Fibroblast of the aortic adventitia (primary cell): ENCODE measurements around the gene DENND1B. TPM values are rescaled to one million over a fixed set of nuclear protein-coding genes. Genes with fewer than 3 reads are reported as not detected.

Source experiments
- DNase-seq: peaks from one replicate; pipeline ENCODE4 v3.0.0-alpha.2; 2010; ENCODE audit warnings: low read depth
- H3K4me3 ChIP-seq: 2 replicates; pipeline ENCODE4 v1.5.1; 2011; ENCODE audit warnings: low read depth, mild to moderate bottlenecking, control low read depth, low read length, moderate library complexity
- CTCF ChIP-seq: IDR thresholded peaks from 2 replicates; pipeline ENCODE4 v1.5.1; 2011; ENCODE audit warnings: mild to moderate bottlenecking, low read length, control low read depth, inconsistent platforms; ENCODE audit not compliant: insufficient read depth
- total RNA-seq: library from RNA; depleted of rRNA; stranded (reverse); fragments of >200 nt; gene quantifications from 2 replicates; pipeline ENCODE4 v1.2.3, GENCODE V29; 2012; ENCODE audit warnings: low replicate concordance

DENND1B gene
- total RNA-seq, 1 donor: 19.5 TPM

DNA sequence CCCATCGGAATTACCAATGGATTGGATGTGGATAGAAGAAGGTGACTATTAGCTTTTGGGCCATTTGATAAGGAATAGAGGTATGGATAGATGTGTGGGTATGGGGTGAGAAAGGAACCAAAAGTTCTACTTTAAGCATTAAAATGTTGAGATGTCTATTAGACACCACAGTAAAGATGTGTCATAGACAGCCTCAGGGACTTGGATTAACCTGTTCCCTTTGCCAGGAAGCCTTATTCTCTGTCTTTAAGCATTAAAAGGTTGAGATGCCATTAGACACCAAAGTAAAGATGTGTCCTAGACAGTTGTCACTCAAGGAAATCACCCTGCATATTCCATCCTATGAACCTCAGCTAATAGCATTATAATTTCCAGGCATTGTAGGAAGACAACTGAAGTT, 11.0 kb upstream of the DENND1B start:
- no peak for DNase-seq
- no peak overlapping the region for H3K4me3 ChIP-seq
- no peak for TF ChIP-seq CTCF

- H3K4me3 ChIP-seq: no peak overlapping the region
- no peak for TF ChIP-seq CTCF
- peak; percentile 38 for DNase-seq
These were observed 8.2 kb upstream of the DENND1B start for GRCh38 chr1:197783510-197783948.

DNA sequence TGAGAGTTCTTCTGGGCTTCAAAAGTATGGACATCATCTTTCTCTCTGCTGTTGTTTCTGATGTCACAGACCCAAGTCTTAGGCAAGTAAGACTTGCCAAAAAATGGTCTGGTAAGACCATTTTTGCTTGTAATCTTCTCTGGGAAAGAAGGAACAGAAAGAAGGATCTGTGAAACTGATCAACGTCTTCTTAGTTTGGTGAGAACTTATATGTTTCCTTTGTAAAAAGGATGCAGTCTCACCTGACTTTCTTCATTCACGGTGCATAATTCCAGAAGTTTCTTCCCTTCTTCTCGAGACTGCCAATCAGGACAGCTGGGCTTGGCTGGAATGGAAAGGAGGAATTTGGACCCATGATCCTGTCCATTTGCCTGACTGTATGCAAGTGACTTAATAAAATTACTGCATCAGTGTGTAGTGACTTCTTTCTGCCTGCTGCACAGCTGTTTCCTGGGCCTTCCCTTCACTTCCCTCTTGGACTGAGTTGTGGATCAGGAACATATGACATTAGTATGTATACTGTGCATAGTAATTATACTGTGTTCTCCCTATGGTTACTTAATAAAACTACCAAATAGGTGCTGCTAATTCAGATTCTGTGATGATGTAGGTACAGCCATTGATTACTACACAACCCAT, 7.6 kb upstream of the DENND1B start:
- no peak overlapping the region for H3K4me3 ChIP-seq
- no peak for DNase-seq
- no peak for TF ChIP-seq CTCF

DNA sequence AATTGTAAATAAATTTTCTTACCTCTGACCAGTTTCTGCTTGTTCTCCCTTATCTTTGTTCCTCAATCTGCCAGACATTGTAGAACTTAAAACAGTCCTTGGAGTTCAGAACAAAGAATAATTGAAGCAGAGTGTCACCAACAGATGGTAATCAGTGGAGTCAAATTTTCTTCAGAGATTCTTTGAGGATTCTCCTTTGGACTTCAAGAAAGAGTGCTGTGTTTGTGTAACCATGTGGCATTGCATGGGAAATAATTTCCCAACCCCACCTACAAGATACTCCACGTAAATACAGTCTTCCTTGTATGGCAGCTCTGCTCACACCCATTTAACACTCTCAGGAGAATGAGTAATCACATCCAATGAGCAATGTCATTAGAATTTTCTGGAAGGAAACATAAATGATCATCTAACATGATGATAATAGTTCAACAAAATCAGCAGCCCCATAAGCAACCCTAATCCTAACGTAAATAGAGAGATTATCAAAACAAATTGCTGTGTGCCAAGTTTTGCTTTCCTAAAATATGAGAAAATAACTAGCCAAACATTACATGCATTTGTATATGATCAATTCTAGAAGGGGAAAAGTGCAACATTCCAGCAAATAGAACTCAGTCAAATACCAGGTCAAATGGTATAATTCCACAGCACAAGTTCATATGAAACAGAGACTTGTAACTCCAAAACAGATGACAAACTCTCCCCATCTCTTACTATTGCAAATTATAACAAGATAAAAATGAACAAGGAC, 6.9 kb upstream of the DENND1B start:
- peak; percentile 9 for DNase-seq
- TF ChIP-seq CTCF: no peak
- H3K4me3 ChIP-seq: no peak overlapping the region

DNA sequence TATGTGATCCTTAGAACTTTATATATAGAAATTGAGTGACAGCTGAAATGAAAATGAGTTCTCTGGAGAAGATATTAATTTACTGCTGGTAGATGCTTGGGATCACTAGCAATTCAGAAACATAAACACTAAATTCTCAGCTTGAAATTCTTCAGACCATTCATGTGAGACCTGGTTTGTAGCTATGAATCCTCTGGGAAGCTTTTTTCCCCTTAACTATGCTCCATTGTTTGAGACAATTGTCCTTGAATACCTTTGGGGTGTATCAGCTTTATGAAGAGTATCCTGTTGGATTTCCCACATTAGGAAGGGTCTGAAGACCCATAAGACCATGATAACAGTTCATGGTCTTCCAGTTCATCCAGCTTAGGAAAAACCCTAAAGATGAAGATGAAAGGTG, 4.6 kb upstream of the DENND1B start:
- no peak for DNase-seq
- no peak overlapping the region for H3K4me3 ChIP-seq
- TF ChIP-seq CTCF: no peak

GRCh38 chr1:197778366-197778945, 3.2 kb upstream of the DENND1B start:
- H3K4me3 ChIP-seq: no peak overlapping the region
- no peak for TF ChIP-seq CTCF
- DNase-seq: no peak
